Astrocyte (in vitro differentiated cells and primary cell): Measurements from ENCODE around the gene COQ9. TPM values are rescaled to one million over a fixed set of nuclear protein-coding genes. Genes with fewer than 3 reads are reported as not detected.
"Not testable (repeated sequence)": the region's sequence is repeated elsewhere in the genome, so short reads cannot be mapped to it uniquely, and the experiment has no call there.

ENCODE experiments used
- DNase-seq: peaks from one replicate; pipeline ENCODE4 v3.0.0-alpha.2; 2010; ENCODE audit warnings: low read depth
- FAIRE-seq: peaks from 2 replicates; lab custom pipeline; 2011; peaks lifted over from hg19 to GRCh38; lab: Jason Lieb, UNC
- H2AFZ ChIP-seq: 2 replicates; pipeline ENCODE4 v1.6.0; 2012; ENCODE audit warnings: low read depth, low read length, inconsistent platforms
- H3K27ac ChIP-seq: 2 replicates; pipeline ENCODE4 v1.5.1; 2011; ENCODE audit warnings: low read depth, low read length, inconsistent platforms
- H3K27me3 ChIP-seq: 2 replicates; pipeline ENCODE4 v1.6.0; 2011; ENCODE audit warnings: low read length, inconsistent platforms; ENCODE audit not compliant: insufficient read depth
- H3K36me3 ChIP-seq: 2 replicates; pipeline ENCODE4 v1.5.1; 2011; ENCODE audit warnings: low read length, inconsistent platforms; ENCODE audit not compliant: insufficient read depth
- H3K4me1 ChIP-seq: 2 replicates; pipeline ENCODE4 v1.5.1; 2011; ENCODE audit warnings: low read length, inconsistent platforms; ENCODE audit not compliant: insufficient read depth
- H3K4me2 ChIP-seq: 2 replicates; pipeline ENCODE4 v1.6.0; 2012; ENCODE audit warnings: low read length, inconsistent platforms
- H3K4me3 ChIP-seq: 2 replicates; pipeline ENCODE4 v1.5.1; 2011; ENCODE audit warnings: low read depth, mild to moderate bottlenecking, low read length, inconsistent platforms; ENCODE audit not compliant: insufficient read depth
- H3K79me2 ChIP-seq: 2 replicates; pipeline ENCODE4 v1.6.0; 2012; ENCODE audit warnings: mild to moderate bottlenecking, low read length, inconsistent platforms; ENCODE audit not compliant: insufficient read depth
- H3K9ac ChIP-seq: 2 replicates; pipeline ENCODE4 v1.6.0; 2012; ENCODE audit warnings: mild to moderate bottlenecking, low read length, inconsistent platforms
- H3K9me3 ChIP-seq: 2 replicates; pipeline ENCODE4 v1.5.1; 2012; ENCODE audit warnings: low read depth, mild to moderate bottlenecking, low read length, inconsistent platforms; ENCODE audit not compliant: insufficient read depth
- H4K20me1 ChIP-seq: 2 replicates; pipeline ENCODE4 v1.6.0; 2012; ENCODE audit warnings: low read length, inconsistent platforms; ENCODE audit not compliant: insufficient read depth
- H3K27ac Mint-ChIP-seq: one replicate; pipeline ENCODE4 v1.8.0; 2021; ENCODE audit warnings: mild to moderate bottlenecking, mixed read lengths; ENCODE audit not compliant: unreplicated experiment
- H3K27me3 Mint-ChIP-seq: one replicate; pipeline ENCODE4 v1.8.0; 2021; ENCODE audit warnings: low read depth, mixed read lengths; ENCODE audit not compliant: unreplicated experiment
- H3K36me3 Mint-ChIP-seq: one replicate; pipeline ENCODE4 v1.8.0; 2021; ENCODE audit warnings: low read depth, mixed read lengths; ENCODE audit not compliant: unreplicated experiment
- H3K4me1 Mint-ChIP-seq: one replicate; pipeline ENCODE4 v1.8.0; 2021; ENCODE audit warnings: low read depth, mixed read lengths; ENCODE audit not compliant: unreplicated experiment
- H3K4me3 Mint-ChIP-seq: one replicate; pipeline ENCODE4 v1.8.0; 2021; ENCODE audit warnings: mild to moderate bottlenecking, moderate library complexity, mixed read lengths; ENCODE audit not compliant: unreplicated experiment
- H3K9me3 Mint-ChIP-seq: one replicate; pipeline ENCODE4 v1.8.0; 2021; ENCODE audit warnings: mild to moderate bottlenecking, mixed read lengths; ENCODE audit not compliant: unreplicated experiment
- CTCF ChIP-seq: IDR thresholded peaks from 2 replicates; pipeline ENCODE4 v1.5.1; 2011; ENCODE audit warnings: low read depth, mild to moderate bottlenecking, inconsistent platforms, low read length, moderate library complexity; ENCODE audit not compliant: insufficient read depth
- EZH2 ChIP-seq: IDR thresholded peaks from 2 replicates; pipeline ENCODE4 v1.6.1; 2012; ENCODE audit warnings: mild to moderate bottlenecking, low read length, inconsistent platforms; ENCODE audit not compliant: insufficient read depth
- total RNA-seq: library from RNA; stranded (reverse); gene quantifications from 2 replicates; pipeline ENCODE4 v1.2.1, GENCODE V29; 2021

COQ9 gene
- total RNA-seq, 1 donor from 2014 or later: 29.1 TPM

- not testable (repeated sequence) for H3K4me1 ChIP-seq, H3K27me3 Mint-ChIP-seq, H3K4me3 Mint-ChIP-seq, H3K4me1 Mint-ChIP-seq, H3K27ac Mint-ChIP-seq, DNase-seq, H3K9me3 Mint-ChIP-seq, H3K27ac ChIP-seq, H3K9me3 ChIP-seq, H3K4me3 ChIP-seq, H3K27me3 ChIP-seq, H3K4me2 ChIP-seq, FAIRE-seq, H2AFZ ChIP-seq, H3K9ac ChIP-seq
- peaks cover 26% of the 10 kb centered on the region for H4K20me1 ChIP-seq
- peaks cover 27% of the 10 kb centered on the region for H3K36me3 Mint-ChIP-seq
- H3K79me2 ChIP-seq: peaks cover 47% of the 10 kb centered on the region
- peaks cover 23% of the 10 kb centered on the region for H3K36me3 ChIP-seq
Measured at GRCh38 chr16:57440551-57440950, 6.7 kb upstream of the COQ9 start.

- Histone ChIP-seq H3K27ac (no peak overlapping the region), H3K79me2 (peaks cover 86% of the 10 kb centered on the region), H3K36me3 (peaks cover 10% of the 10 kb centered on the region), H3K4me2 (no peak overlapping the region), H3K4me1 (peaks cover 14% of the 10 kb centered on the region), H4K20me1 (peaks cover 22% of the 10 kb centered on the region), H3K9ac (no peak overlapping the region), H3K27me3 (no peaks in the 10 kb centered on the region), H3K4me3 (no peak overlapping the region), H3K9me3 (no peaks in the 10 kb centered on the region), H2AFZ (no peak overlapping the region)
- DNase-seq (peak; percentile 20), FAIRE-seq (no peak)
- Mint-ChIP-seq H3K4me1 (peaks cover 11% of the 10 kb centered on the region), H3K36me3 (peaks cover 23% of the 10 kb centered on the region), H3K9me3 (peaks cover 5% of the 10 kb centered on the region), H3K4me3 (no peak overlapping the region), H3K27me3 (no peaks in the 10 kb centered on the region), H3K27ac (no peak overlapping the region)
- TF ChIP-seq CTCF (no peak), EZH2 (no peak)
Measured at GRCh38 chr16:57444711-57445110, 2.6 kb upstream of the COQ9 start.

GRCh38 chr16:57445510-57445909 is 1.8 kb upstream of the COQ9 start:
- no peak overlapping the region for H3K4me3 ChIP-seq
- H3K4me2 ChIP-seq: no peak overlapping the region
- FAIRE-seq (no peak), DNase-seq (no peak)
- H3K9me3 Mint-ChIP-seq: peaks cover under 1% of the 10 kb centered on the region
- peaks cover 22% of the 10 kb centered on the region for H4K20me1 ChIP-seq
- peaks cover 9% of the 10 kb centered on the region for H3K36me3 ChIP-seq
- H3K4me1 ChIP-seq: peaks cover 14% of the 10 kb centered on the region
- no peaks in the 10 kb centered on the region for H3K9me3 ChIP-seq
- peaks cover 88% of the 10 kb centered on the region for H3K79me2 ChIP-seq
- no peak overlapping the region for H3K27ac Mint-ChIP-seq
- no peaks in the 10 kb centered on the region for H3K27me3 ChIP-seq
- peaks cover 15% of the 10 kb centered on the region for H3K36me3 Mint-ChIP-seq
- no peaks in the 10 kb centered on the region for H3K27me3 Mint-ChIP-seq
- H2AFZ ChIP-seq: no peak overlapping the region
- no peak overlapping the region for H3K27ac ChIP-seq
- TF ChIP-seq CTCF (no peak), EZH2 (no peak)
- no peak overlapping the region for H3K9ac ChIP-seq
- H3K4me3 Mint-ChIP-seq: peak overlapping the region; percentile 93
- H3K4me1 Mint-ChIP-seq: peaks cover 11% of the 10 kb centered on the region
